Epithelial cell of prostate (primary cell): ENCODE results near the gene MCF2L.

ENCODE experiments used
- DNase-seq: peaks from one replicate; pipeline ENCODE4 v3.0.0-alpha.2; 2011; ENCODE audit warnings: low read depth, low spot score
- H3K27ac ChIP-seq: fragments of 450-650 bp; 2 replicates; pipeline ENCODE4 v1.5.1; 2017; ENCODE audit warnings: mild to moderate bottlenecking

The MCF2L gene

DNA sequence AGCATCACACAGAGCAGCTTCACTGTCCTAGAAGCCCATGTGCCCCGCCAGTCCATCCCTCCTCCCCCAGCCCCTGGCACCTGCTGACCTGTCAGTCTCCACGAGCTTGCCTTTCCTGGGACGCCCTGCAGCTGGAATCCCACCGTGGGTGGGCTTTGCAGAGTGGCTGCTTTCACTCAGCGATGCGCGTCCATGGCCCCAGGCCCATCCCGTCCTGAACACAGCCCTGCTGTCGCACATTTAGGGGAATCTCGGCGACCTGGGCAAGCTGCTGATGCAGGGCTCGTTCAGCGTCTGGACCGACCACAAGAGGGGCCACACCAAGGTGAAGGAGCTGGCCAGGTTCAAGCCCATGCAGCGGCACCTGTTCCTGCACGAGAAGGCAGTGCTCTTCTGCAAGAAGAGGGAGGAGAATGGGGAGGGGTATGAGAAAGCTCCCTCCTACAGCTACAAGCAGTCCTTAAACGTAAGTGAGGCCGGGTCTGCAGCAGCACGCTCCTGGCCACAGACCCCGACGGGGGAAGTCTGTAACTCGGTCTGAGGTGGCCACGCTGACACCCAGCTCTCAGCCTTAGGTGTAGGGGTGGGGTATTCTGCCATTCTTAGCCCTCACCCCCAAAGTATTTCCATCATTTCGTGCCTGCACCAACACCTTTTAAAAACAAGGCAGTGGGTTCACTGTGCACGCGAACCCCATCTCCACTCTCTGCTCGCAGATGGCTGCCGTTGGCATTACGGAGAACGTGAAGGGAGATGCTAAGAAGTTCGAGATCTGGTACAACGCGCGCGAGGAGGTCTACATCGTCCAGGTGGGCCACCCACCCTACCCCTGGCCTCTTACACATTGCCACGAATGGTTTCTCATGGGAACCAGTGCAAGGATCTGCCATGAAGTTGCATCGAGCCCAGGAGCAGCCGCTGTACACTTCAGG is 118.2 kb downstream of the MCF2L start:
- no peak overlapping the region for H3K27ac ChIP-seq
- no peak for DNase-seq

GRCh38 chr13:113087923-113088690 is 119.1 kb downstream of the MCF2L start:
- H3K27ac ChIP-seq, result no peak overlapping the region
- DNase-seq, result no peak

- H3K27ac ChIP-seq, result no peak overlapping the region
- no peak for DNase-seq
Measured at GRCh38 chr13:113088691-113089020, 119.6 kb downstream of the MCF2L start.

- no peak overlapping the region for H3K27ac ChIP-seq
- no peak for DNase-seq
Measured at GRCh38 chr13:113089693-113090414, 120.8 kb downstream of the MCF2L start.

DNA sequence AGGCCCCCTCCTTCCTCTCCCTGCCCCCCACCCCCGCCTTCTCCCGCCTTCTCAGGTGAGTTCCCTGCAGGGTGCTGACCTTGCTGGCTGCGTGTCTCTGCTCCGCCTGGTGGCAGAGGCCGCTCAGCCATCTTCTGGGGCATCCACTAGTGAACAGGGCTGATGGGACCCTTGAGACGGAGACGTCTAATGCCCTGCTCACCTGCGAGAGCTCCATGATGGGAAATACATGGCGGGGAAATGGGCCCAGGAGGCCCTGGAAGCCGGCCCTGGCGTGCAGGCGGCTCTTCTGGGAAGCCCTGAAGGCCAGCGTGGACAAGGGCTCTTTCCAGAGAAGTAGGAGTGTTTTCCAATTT is 121.4 kb downstream of the MCF2L start:
- no peak for DNase-seq
- H3K27ac ChIP-seq, result no peak overlapping the region

GRCh38 chr13:113090806-113091205 is 121.8 kb downstream of the MCF2L start:
- no peak for DNase-seq
- H3K27ac ChIP-seq, result no peak overlapping the region

GRCh38 chr13:113091211-113091771 is 122.3 kb downstream of the MCF2L start:
- no peak for DNase-seq
- H3K27ac ChIP-seq, result no peak overlapping the region

GRCh38 chr13:113091891-113092775 is 123.1 kb downstream of the MCF2L start:
- DNase-seq, result no peak
- H3K27ac ChIP-seq, result no peak overlapping the region

DNA sequence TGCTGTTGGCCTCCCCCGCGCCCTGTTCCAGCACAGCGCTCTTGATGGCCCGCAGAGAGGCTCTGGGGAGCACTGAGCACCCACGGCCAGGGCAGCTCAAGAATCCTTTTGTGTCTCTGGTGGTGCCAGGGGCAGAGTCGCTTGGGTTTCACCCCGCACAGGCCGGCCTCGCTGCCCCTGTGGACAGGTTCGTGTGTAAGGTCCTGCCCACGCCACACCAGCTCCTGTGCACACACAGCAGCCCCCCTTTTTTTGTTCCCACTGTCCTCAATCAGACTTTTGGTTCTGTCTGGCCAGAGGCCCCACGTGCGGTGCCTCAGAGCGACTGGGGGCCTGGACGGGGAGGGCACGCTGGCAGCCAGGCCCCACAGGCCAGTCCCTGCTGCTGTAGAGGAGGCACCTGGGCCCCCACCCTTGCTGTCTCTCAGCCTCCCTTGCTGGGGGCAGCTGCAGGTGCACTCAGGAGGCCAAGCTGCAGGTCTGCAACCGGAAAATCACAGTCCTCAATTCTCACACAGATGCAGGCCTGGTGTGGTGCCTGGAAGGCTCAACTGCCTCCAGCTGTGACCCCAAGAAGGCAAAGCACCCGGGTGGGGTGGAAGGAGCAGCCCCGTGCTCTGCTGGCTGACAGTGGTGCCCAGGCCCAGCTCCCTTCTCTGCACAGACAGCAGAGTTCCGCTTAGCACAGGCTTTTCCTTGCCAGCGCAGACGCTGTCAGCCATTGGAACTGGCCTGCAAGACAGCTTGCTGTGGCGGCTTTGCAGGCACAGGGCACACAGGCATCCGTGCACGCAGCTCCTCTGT is 124.0 kb downstream of the MCF2L start:
- H3K27ac ChIP-seq, result no peak overlapping the region
- DNase-seq, result no peak

GRCh38 chr13:113093580-113094409 is 124.8 kb downstream of the MCF2L start:
- no peak for DNase-seq

DNA sequence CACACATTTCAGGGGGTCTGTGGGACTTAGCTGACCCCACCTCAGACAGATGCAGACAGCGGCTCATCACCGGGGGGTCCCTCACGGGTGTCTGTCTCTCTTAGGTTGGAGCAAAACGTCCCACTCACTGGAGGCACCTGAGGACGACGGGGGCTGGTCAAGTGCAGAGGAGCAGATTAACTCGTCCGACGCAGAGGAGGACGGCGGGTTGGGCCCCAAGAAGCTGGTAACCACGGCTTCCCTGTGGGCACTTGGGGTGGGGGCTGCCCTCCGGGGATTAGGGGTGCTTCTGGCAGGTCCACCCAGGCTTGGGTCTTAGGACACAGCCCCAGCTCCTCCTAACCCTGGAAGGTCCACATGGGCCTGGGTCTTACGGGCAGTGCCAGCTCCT is 125.4 kb downstream of the MCF2L start:
- DNase-seq, result no peak
- H3K27ac ChIP-seq, result no peak overlapping the region

More at GRCh38 chr13:113093580-113094409, 124.8 kb downstream of the MCF2L start:
- no peak overlapping the region for H3K27ac ChIP-seq

DNA sequence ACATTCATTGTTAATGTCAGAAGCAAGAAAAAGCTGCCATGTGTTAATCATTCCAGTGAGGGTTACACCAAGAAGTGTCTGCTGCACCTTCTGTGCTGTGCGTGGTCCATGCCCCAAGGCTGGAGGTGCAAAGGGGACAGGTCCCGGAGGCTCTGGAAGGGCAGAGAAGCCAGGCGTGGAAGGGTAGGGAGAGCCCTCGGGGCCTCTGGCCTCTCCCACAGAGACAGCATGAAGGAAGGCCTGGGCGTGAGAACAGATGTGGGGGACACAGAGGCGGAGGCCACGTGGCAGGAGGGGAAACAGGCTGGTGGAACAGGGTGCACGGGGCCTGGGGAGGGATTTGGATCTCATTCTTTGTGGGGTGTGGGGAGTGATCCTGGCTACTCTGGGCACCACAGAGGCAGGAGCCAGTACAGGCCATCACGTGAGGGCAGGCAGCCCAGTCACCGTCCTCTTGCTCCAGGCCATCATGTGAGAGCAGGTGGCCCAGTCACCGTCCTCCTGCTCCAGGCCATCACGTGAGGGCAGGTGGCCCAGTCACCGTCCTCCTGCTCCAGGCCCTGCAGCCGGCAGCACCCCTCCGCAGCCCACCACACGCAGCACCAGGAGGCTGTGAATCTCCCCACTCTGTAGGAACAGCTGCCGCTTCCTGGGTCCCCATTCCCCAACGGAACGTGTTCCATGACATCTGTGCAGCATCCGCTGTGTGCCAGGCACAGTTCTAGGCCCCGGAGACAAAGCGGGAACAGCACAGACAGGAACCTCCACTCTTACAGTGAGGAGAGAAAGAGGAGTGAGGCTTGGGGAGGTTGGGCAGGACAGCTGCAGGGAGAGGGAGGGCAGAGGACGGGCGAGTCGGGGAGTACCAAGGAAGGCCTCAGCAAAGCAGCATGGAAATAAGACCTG is 126.4 kb downstream of the MCF2L start:
- DNase-seq, result no peak
- H3K27ac ChIP-seq, result no peak overlapping the region

DNA sequence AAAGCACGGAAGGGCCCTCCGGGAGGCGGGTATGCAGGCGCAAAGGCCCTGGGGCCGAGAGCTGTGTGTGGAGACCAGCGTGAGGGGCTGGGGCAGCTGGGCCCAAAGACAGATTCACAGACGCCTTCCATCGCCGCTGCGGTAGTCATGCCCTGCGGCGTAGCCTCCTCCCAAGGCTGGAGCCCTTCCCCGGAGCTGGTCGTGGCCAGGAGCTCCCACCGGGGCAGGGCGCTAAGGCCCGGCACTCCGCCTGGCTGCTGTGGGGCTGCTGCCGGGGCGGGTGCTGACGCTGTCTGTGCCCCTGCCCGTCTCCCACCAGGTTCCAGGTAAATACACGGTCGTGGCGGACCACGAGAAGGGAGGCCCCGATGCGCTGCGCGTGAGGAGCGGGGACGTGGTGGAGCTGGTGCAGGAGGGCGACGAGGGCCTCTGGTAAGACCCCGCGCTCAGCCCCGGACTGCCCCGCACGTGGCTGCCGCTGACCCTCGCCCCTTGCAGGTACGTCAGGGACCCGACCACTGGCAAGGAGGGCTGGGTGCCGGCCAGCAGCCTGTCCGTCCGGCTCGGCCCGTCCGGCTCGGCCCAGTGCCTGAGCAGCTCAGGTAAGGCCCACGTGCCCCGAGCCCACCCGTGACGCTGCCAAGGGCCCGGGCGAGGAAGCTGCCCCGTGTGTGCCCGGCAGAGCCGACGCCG is 127.2 kb downstream of the MCF2L start:
- H3K27ac ChIP-seq, result no peak overlapping the region
- no peak for DNase-seq

- H3K27ac ChIP-seq, result no peak overlapping the region
- DNase-seq, result no peak
Measured at GRCh38 chr13:113096745-113097305, 127.8 kb downstream of the MCF2L start.

DNA sequence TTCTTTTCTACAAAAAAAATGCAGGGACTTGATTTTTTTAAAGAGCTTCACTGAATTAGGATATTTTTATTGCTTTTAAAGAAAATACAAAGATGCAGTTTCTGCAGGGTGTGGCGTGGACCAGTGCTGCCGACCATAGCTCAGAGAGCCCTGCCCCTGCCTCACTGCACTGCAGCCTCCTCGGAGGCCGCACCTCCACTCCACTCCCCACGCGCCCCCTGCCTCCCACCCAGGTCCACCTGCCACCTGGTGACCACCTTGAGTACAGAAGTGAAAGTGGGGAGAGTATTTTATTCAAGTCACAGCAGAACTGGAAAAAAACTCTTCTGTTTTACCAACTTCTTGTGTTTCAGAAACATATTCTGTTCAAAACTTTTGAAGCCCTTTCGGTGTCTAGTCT is 128.6 kb downstream of the MCF2L start:
- DNase-seq, result no peak
- H3K27ac ChIP-seq, result no peak overlapping the region

DNA sequence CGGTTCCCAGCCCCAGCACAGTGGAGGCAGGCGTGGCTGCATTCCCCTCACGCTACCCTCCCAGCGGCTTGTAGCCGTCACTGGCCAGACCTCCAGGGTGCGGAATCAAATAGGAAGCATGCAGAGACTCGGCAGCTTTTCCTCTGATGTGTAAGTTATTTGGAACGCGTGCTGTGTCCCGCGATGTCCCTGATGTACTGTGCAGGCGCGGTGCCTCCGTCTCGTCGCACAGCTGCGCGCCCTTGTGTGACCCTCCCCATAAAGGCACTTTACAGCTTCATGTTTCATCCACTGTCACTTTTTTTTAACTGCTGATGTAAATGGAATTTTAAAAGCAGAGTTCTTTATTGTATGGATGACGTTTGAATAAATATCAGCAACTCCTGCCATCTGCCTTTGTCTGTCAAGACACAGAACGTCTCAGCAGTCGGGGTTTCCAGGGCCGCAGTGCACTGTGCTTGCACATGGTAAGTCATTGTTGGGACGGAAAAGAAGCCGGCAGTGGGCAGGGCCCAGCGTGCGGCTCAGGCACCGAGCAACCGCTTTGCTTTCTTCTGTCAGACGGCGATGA is 129.2 kb downstream of the MCF2L start:
- no peak overlapping the region for H3K27ac ChIP-seq
- DNase-seq, result no peak
